Heart left ventricle (tissue), 16 donors: ENCODE results near the gene FRMD4B. TPM values are rescaled to one million over a fixed set of nuclear protein-coding genes. Genes with fewer than 3 reads are reported as not detected.

Experiments
- ATAC-seq, 4 donors: fragments of 200-7000 bp; cut with Tn5 transposase; one replicate each; pipeline ENCODE4 v1.9.1; 2020 to 2022; ENCODE audit warnings: moderate library complexity in 4 of 4, mild to moderate bottlenecking in 3 of 4, moderate number of reproducible peaks in 1 of 4
- DNase-seq, 5 donors: peaks; one replicate each; pipeline ENCODE4 v3.0.0-alpha.2; 2020
- H3K27ac ChIP-seq, 12 donors: fragments of 200-600 bp; sonication (generic) in 4 of 12; one replicate each; pipeline versions ENCODE4 v1.5.0 to v1.8.0; 2016 to 2022; ENCODE audit warnings: mild to moderate bottlenecking in 2 of 12
- H3K27me3 ChIP-seq, 9 donors: fragments of 200-600 bp; sonication (generic) in 2 of 9; one replicate each; pipeline versions ENCODE4 v1.5.1 to v1.8.0; 2016 to 2022; ENCODE audit warnings: mild to moderate bottlenecking in 3 of 9
- H3K36me3 ChIP-seq, 9 donors: fragments of 200-600 bp; sonication (generic) in 2 of 9; one replicate each; pipeline versions ENCODE4 v1.5.0 to v1.8.0; 2018 to 2022; ENCODE audit warnings: mild to moderate bottlenecking in 2 of 9
- H3K4me1 ChIP-seq, 12 donors: fragments of 200-600 bp; sonication (generic) in 4 of 12; one replicate each; pipeline versions ENCODE4 v1.5.0 to v1.8.0; 2016 to 2022; ENCODE audit warnings: mild to moderate bottlenecking in 3 of 12
- H3K4me3 ChIP-seq, 12 donors: fragments of 200-600 bp; sonication (generic) in 4 of 12; one replicate each; pipeline versions ENCODE4 v1.5.0 to v1.8.0; 2017 to 2022; ENCODE audit warnings: mild to moderate bottlenecking in 9 of 12, moderate library complexity in 4 of 12
- H3K9me3 ChIP-seq, 12 donors: fragments of 200-600 bp; sonication (generic) in 4 of 12; one replicate each; pipeline versions ENCODE4 v1.5.0 to v1.8.0; 2016 to 2022; ENCODE audit warnings: mild to moderate bottlenecking in 1 of 12
- CTCF ChIP-seq, 12 donors: fragments of 200-600 bp; sonication (generic) in 4 of 12; IDR thresholded peaks; one replicate each; pipeline versions ENCODE4 v1.5.0 to v1.8.0; 2018 to 2022; ENCODE audit warnings: antibody characterized with exemption in 12 of 12, mild to moderate bottlenecking in 5 of 12
- POLR2A ChIP-seq, 2 donors: fragments of 450-650 bp; IDR thresholded peaks; one replicate each; pipeline ENCODE4 v1.6.1; 2017; ENCODE audit warnings: antibody characterized with exemption in 2 of 2, mild to moderate bottlenecking in 2 of 2, moderate library complexity in 2 of 2
- WGBS, 4 donors: extraction: QIAGEN DNeasy Blood & Tissue Kit in 2 of 4; methylation state at CpG; one replicate each; pipeline versions ENCODE4 v1.1.5 to v1.1.7; 2013 to 2018; 5-methylcytosine and 5-hydroxymethylcytosine counted together
- intact Hi-C, 10 donors: fragments of 100-400 bp; cut with DNase I; formaldehyde crosslinking; loops; one replicate each; pipeline versions ENCODE4 v1.11.1 to v1.14.2; 2022
- polyA plus RNA-seq, 2 donors: library from polyadenylated mRNA; stranded (reverse); fragments of 200-250 nt; gene quantifications; one replicate each; pipeline ENCODE4 v1.2.3, GENCODE V29; 2013
- total RNA-seq, 9 donors: library from RNA; depleted of rRNA in 2 of 9; stranded (reverse); fragments of >200 nt in 2 of 9; fragmentation: NEBNext Ultra II Directional in 3 of 9; extraction: Animal tissue kit (Norgen Biotek cat#: 25700) in 3 of 9; gene quantifications; one replicate each; pipeline versions ENCODE4 v1.1.0 to v1.2.4, GENCODE V29; 2016 to 2023
- donor health status: ischemic (EF 13 %, LVEDD 7.1; RV severe dilation, severe dysfunction).
- donor health status: healthy with polysubstance abuse.
- donor health status: DM: no; HTN: yes; CAD: no.
- donor health status: DM: no; HTN: no; CAD: no.
- donor health status: ischemic (EF 25% LVEDD 6.9; RV normal size, moderate dysfunction).
- donor health status: ischemic (EF 25% LVEDD 5.7; RV mildly dilated, moderate dysfunction).
- donor health status: healthy.
- donor health status: DM: yes; HTN: yes; CAD: no.
- donor health status: ischemic (EF 35%, LVEDD 5.7; RV mildly dilated, moderate dysfunction).
- donor health status: nonischemic (EF 11% LVEDD 7.7; RV severe dilation, severe dysfunction).
- donor health status: DM: yes; HTN: yes; CAD: no.
- donor health status: PGD.
- donor health status: ischemic (EF 29% LVEDD 5.4; RV normal size, mild dysfunction).
- donor health status: nonischemic (EF 23%, LVEDD 6.1; RV moderate dilation, normal function).

Gene FRMD4B
- total and polyA plus RNA-seq, 11 donors, result 3.4 to 42.8 (median 10.9) TPM

- Histone ChIP-seq H3K36me3 (peaks cover 0 to 97% (median 91%) of the 10 kb centered on the region in 9 donors), H3K9me3 (no peaks in the 10 kb centered on the region), H3K4me3 (no peak overlapping the region), H3K27ac (no peak overlapping the region), H3K4me1 (no peaks in the 10 kb centered on the region), H3K27me3 (no peaks in the 10 kb centered on the region)
- intact Hi-C loops, result no loop called here
- no peak for DNase-seq
- no peak for ATAC-seq
- TF ChIP-seq CTCF (IDR thresholded peaks at IDR 0.05), result no peak
- no peak for TF ChIP-seq POLR2A (IDR thresholded peaks at IDR 0.05)
Measured at GRCh38 chr3:69191516-69191915, 194.4 kb downstream of the FRMD4B start.

GRCh38 chr3:69189487-69189886, 196.4 kb downstream of the FRMD4B start:
- Histone ChIP-seq H3K27me3 (no peaks in the 10 kb centered on the region), H3K4me3 (no peak overlapping the region), H3K9me3 (no peaks in the 10 kb centered on the region), H3K27ac (no peak overlapping the region), H3K4me1 (no peaks in the 10 kb centered on the region), H3K36me3 (peaks cover 0 to 97% (median 95%) of the 10 kb centered on the region in 9 donors)
- TF ChIP-seq CTCF (IDR thresholded peaks at IDR 0.05) (no peak), POLR2A (IDR thresholded peaks at IDR 0.05) (no peak)
- ATAC-seq (no peak), DNase-seq (no peak)
- WGBS, 4 donors, result 88 to 94% (median 91%) methylated on average over 4 of the region's 4 CpGs
- intact Hi-C loops, result loop anchor here in 1 of 10 donors (2.0 kb wide), 1 partner anchor 53 kb away; no protein-coding TSS in a partner anchor

DNA sequence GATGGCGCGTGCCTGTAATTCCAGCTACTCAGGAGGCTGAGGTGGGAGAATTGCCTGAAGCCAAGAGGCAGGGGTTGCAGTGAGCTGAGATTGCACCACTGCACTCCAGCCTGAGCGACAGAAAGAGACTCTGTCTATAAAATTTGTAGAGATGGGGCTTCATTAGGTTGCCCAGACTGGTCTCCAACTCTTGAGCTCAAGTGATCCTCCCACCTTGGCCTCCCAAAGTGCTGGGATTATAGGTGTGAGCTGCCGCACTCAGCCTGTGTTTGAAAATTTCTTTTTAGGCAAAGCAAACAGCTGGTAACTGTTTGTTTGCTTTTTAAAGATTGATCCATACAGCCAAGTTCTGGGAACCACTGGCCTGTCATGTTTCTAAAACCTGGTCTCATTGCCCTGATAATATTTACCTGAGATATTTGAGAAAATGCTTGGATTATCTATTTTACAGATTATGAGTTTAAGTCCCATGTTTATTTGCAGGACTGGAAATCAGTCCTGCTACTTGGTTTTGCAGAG, 199.3 kb downstream of the FRMD4B start:
- Histone ChIP-seq H3K27ac (no peak overlapping the region), H3K27me3 (no peaks in the 10 kb centered on the region), H3K9me3 (no peaks in the 10 kb centered on the region), H3K4me1 (peaks cover 0 to 14% (median 6%) of the 10 kb centered on the region in 12 donors), H3K36me3 (peaks cover 0 to 97% (median 89%) of the 10 kb centered on the region in 9 donors), H3K4me3 (no peak overlapping the region)
- WGBS, 4 donors, result 91 to 100% (median 98%) methylated on average over 4 of the region's 4 CpGs
- TF ChIP-seq POLR2A (IDR thresholded peaks at IDR 0.05), result no peak
- TF ChIP-seq CTCF (IDR thresholded peaks at IDR 0.05), result no peak
- intact Hi-C loops, result no loop called here
- no peak for DNase-seq
- ATAC-seq, result no peak

GRCh38 chr3:69182588-69183316, 203.1 kb downstream of the FRMD4B start:
- Histone ChIP-seq H3K4me1 (peaks cover 0 to 32% (median 16%) of the 10 kb centered on the region in 12 donors), H3K27me3 (no peaks in the 10 kb centered on the region), H3K9me3 (no peaks in the 10 kb centered on the region), H3K27ac (peak overlapping the region in 6 of 12 donors; percentile 2 to 33 (median 14)), H3K4me3 (no peak overlapping the region), H3K36me3 (peaks cover 0 to 92% (median 79%) of the 10 kb centered on the region in 9 donors)
- ATAC-seq (peak in 1 of 4 donors; percentile 34), DNase-seq (peak in 1 of 5 donors; percentile 32)
- WGBS, 4 donors, result 75 to 82% (median 80%) methylated on average over 8 of the region's 8 CpGs
- intact Hi-C loops, result no loop called here
- no peak for TF ChIP-seq CTCF (IDR thresholded peaks at IDR 0.05)
- TF ChIP-seq POLR2A (IDR thresholded peaks at IDR 0.05), result no peak
